ENCODE data around the gene RUVBL2. TPM values are rescaled to one million over a fixed set of nuclear protein-coding genes. Genes with fewer than 3 reads are reported as not detected.

Gene RUVBL2
- total RNA-seq, 2 donors from 2014 or later: 54.1 to 151 TPM

DNA sequence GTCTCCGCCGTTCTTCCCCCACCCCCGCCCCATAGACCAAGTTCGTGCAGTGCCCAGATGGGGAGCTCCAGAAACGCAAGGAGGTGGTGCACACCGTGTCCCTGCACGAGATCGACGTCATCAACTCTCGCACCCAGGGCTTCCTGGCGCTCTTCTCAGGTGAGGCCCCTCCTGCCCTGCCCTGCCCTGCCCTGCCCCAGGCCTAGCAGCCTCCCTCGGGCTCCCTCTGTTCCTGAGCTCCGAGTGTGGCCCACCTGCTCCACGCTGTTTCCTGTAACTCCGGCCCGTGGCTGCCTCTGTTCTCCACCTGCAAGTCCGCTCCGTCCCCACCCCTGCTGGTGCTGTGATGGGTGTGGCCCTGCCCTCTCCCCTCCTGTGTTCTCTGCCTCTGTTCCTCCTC is 16.8 kb downstream of the RUVBL2 start:
- Histone ChIP-seq H3K27me3 (no peaks in the 10 kb centered on the region), H3K9me3 (no peaks in the 10 kb centered on the region), H3K4me1 (no peaks in the 10 kb centered on the region), H3K36me3 (no peaks in the 10 kb centered on the region), H3K9ac (ENCODE audit: low read depth in 2 of 2, low read length in 2 of 2) (no peak overlapping the region), H3K27ac (no peak overlapping the region), H3K4me3 (no peak overlapping the region)
- TF ChIP-seq, protein P1, sequence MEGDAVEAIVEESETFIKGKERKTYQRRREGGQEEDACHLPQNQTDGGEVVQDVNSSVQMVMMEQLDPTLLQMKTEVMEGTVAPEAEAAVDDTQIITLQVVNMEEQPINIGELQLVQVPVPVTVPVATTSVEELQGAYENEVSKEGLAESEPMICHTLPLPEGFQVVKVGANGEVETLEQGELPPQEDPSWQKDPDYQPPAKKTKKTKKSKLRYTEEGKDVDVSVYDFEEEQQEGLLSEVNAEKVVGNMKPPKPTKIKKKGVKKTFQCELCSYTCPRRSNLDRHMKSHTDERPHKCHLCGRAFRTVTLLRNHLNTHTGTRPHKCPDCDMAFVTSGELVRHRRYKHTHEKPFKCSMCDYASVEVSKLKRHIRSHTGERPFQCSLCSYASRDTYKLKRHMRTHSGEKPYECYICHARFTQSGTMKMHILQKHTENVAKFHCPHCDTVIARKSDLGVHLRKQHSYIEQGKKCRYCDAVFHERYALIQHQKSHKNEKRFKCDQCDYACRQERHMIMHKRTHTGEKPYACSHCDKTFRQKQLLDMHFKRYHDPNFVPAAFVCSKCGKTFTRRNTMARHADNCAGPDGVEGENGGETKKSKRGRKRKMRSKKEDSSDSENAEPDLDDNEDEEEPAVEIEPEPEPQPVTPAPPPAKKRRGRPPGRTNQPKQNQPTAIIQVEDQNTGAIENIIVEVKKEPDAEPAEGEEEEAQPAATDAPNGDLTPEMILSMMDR (IDR thresholded peaks at IDR 0.05): no peak
- intact Hi-C loops (cut with DNase I): no loop called here
- no peak for DNase-seq

DNA sequence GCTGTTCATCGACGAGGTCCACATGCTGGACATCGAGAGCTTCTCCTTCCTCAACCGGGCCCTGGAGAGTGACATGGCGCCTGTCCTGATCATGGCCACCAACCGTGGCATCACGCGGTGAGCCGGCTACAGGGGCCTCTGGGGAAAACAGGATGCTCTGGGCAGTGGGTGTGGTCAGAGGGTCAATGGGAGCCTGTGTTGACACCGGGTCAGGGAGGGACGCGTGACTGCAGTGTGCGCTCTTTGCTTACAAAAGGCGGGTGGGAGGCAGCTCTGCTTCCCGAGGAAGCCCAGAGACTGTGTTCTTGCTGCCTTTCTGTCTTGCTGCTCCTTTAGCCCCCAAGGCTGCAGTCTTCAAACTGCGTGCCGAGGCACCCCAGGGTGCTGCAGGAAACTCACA is 17.5 kb downstream of the RUVBL2 start:
- no peak overlapping the region for H3K4me3 ChIP-seq
- no peaks in the 10 kb centered on the region for H3K27me3 ChIP-seq
- intact Hi-C loops (cut with DNase I): no loop called here
- no peak overlapping the region for H3K9ac ChIP-seq (ENCODE audit: low read depth in 2 of 2, low read length in 2 of 2)
- TF ChIP-seq, protein P1 (IDR thresholded peaks at IDR 0.05): no peak
- H3K27ac ChIP-seq: no peak overlapping the region
- H3K9me3 ChIP-seq: no peaks in the 10 kb centered on the region
- DNase-seq: no peak
- no peaks in the 10 kb centered on the region for H3K4me1 ChIP-seq
- no peaks in the 10 kb centered on the region for H3K36me3 ChIP-seq

DNA sequence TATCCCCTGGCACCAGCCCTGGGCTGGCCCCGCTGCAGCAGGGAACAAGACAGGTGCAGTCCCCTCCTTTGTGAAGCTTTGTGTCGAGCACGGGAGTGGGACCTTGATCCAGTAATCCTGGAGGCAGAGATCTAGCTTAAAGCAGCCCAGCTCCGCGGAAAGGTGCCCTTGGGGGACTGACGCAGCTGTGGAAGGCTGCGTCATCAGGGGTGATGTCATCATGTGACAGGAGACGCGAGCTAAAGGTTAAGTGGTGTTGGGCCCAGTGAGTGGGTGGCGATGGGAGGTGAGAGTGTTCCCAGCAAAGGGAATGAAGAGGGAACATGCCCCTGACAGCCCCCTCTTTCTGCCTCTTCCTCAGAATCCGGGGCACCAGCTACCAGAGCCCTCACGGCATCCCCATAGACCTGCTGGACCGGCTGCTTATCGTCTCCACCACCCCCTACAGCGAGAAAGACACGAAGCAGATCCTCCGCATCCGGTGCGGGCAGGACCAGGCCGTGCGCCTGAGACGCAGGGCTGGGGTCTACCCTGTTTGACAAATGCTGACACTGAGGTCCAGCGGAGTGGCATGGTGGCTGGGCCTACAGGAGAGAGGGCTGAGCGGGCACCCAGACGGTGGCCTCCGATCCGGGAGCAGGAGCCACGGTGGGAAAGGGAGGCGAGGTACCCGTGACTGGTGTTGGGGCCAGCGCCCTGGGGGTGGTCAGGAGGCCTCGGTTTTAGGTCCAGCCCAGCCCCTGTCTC is 20.6 kb downstream of the RUVBL2 start:
- DNase-seq: no peak
- TF ChIP-seq, protein P1 (IDR thresholded peaks at IDR 0.05): no peak
- H3K27ac ChIP-seq: no peak overlapping the region
- intact Hi-C loops (cut with DNase I): no loop called here
- H3K4me1 ChIP-seq: peaks cover 7% of the 10 kb centered on the region
- H3K27me3 ChIP-seq: no peaks in the 10 kb centered on the region
- H3K9ac ChIP-seq (ENCODE audit: low read depth in 2 of 2, low read length in 2 of 2): no peak overlapping the region
- no peaks in the 10 kb centered on the region for H3K9me3 ChIP-seq
- no peak overlapping the region for H3K4me3 ChIP-seq
- no peaks in the 10 kb centered on the region for H3K36me3 ChIP-seq

DNA sequence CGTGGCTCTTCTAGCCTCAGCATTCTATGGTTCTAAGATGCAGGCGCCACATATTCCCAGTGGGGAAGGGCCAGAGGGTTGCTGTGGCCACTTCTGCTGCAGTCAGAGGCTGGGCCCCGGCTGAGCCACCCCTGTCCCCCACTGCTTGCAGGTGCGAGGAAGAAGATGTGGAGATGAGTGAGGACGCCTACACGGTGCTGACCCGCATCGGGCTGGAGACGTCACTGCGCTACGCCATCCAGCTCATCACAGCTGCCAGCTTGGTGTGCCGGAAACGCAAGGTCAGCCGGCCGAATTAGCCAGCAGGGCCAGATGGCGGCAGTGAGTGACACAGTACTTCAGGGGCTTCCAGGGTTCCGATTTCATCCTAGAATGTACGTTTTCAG is 21.2 kb downstream of the RUVBL2 start:
- H3K36me3 ChIP-seq: no peaks in the 10 kb centered on the region
- no peak overlapping the region for H3K27ac ChIP-seq
- no peak overlapping the region for H3K4me3 ChIP-seq
- intact Hi-C loops (cut with DNase I): no loop called here
- no peaks in the 10 kb centered on the region for H3K27me3 ChIP-seq
- peaks cover 7% of the 10 kb centered on the region for H3K4me1 ChIP-seq
- no peak overlapping the region for H3K9ac ChIP-seq (ENCODE audit: low read depth in 2 of 2, low read length in 2 of 2)
- TF ChIP-seq, protein P1 (IDR thresholded peaks at IDR 0.05): no peak
- H3K9me3 ChIP-seq: no peaks in the 10 kb centered on the region
- DNase-seq: no peak

DNA sequence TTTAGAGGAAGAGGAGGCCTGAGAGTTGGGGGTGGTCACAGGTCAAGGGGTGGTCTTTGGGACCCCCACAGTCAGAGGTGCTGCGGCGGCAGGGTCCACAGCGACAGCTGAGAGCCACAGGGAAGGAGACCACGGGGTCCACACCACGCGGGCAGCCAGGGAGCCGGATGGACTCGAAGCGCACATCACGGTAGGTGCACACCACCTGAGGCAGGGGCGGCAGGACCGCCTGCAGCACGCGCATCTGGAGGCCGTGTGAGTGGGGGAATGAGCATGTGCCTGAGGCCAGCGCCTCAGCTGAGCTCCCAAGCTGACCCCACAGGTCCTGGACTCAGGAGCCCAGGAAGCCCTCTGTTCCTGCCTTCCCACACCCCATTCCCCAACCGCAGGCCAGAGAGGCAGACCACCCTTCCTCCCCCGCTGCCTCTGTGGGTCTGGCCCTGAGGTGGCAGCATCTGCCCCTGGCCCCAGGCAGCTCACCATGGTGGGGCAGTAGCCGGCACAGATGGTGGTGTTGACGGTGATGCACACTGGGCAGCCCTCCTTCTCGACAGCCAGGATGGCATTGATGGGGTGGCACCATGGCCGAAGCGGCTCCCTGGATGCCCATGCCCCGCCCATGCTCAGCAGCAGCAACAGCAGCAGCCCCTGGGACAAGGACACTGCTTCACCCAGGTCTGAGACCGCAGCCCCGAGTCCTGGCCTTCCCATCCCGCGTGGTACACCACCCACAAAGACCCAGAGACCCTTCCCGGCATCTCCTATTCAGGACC is 22.6 kb downstream of the RUVBL2 start:
- no peaks in the 10 kb centered on the region for H3K9me3 ChIP-seq
- H3K36me3 ChIP-seq: no peaks in the 10 kb centered on the region
- TF ChIP-seq, protein P1 (IDR thresholded peaks at IDR 0.05): no peak
- peaks cover 4% of the 10 kb centered on the region for H3K27me3 ChIP-seq
- no peak overlapping the region for H3K9ac ChIP-seq (ENCODE audit: low read depth in 2 of 2, low read length in 2 of 2)
- H3K4me1 ChIP-seq: peaks cover 7% of the 10 kb centered on the region
- no peak for DNase-seq
- intact Hi-C loops (cut with DNase I): no loop called here
- H3K27ac ChIP-seq: no peak overlapping the region
- no peak overlapping the region for H3K4me3 ChIP-seq

Measured in colonic mucosa (tissue), 4 donors.